ENCODE results near the gene ASAP2.

ASAP2 gene

DNA sequence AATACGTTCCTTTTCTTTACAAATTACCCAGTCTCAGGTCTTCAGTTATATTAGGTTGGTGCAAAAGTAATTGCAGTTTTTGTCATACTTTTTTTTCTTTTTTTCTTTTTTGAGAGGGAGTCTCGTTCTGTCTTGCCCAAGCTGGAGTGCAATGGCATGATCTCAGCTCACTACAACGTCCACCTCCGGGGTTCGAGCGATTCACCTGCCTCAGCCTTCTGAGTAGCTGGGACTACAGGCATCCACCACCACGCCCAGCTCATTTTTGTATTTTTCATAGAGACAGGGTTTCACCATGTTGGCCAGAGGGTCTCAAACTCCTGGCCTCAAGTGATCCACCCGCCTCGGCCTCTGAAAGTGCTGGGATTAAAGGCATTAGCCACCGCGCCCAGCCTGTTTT is 43.8 kb upstream of the ASAP2 start:
- DNase-seq (ENCODE audit: low read depth in 1 of 2, low spot score in 1 of 2) = no peak
- no peaks in the 10 kb centered on the region for H3K27me3 ChIP-seq (ENCODE audit: insufficient read depth, poor library complexity, severe bottlenecking)
- H3K27ac ChIP-seq (replicated peaks) = no peak overlapping the region
- TF ChIP-seq SPI1 (IDR thresholded peaks at IDR 0.05; ENCODE audit: borderline replicate concordance, low read depth) (no peak), GABPA (IDR thresholded peaks at IDR 0.05; ENCODE audit: low read depth) (no peak), POLR2AphosphoS5 (IDR thresholded peaks at IDR 0.05; ENCODE audit: low read depth) (no peak), CTCF (IDR thresholded peaks at IDR 0.05; ENCODE audit: insufficient read depth, low read length) (no peak), REST (IDR thresholded peaks at IDR 0.05; ENCODE audit: insufficient replicate concordance, low read depth) (no peak)
- no peak overlapping the region for H3K4me3 ChIP-seq (replicated peaks; ENCODE audit: insufficient read depth, low read length)

DNA sequence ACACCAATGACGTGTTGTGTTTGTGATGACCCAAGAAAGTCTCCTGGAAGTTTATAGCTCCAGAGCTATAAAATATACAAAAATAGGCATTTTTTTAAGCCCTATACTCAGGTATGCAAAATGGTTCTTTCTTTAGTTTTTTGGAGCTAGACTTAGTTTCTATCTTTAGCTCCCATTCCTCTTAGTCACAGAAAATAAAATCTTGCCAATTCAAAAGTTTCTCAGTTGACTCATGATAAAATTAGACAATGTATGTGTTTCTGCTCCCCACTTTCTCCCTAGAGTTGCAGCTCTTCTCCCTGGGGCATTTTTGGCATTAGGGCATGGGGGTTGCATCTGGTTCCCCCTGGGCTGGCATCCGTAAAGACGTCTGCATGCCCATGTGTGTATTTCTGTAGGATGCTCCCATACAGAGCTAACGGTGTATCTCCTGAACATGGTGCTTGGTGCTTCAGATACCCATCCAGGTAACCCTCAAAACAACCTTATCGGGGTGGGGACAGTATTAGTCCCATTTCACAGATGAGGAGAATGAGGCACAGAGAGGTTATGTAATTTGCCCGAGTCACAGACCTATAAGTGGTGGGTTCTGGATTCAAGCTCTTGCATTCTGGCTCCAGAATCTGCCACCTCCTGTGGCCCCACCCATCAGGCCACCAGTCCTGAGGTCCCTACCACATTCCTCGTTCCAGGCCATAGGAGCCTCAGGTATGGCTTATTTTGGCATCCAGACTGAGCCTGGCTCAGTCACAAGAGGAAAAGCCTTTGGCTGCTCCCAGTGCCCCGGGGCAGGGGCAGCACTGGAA is 43.1 kb upstream of the ASAP2 start:
- no peak for DNase-seq (ENCODE audit: low read depth in 1 of 2, low spot score in 1 of 2)
- H3K4me3 ChIP-seq (replicated peaks; ENCODE audit: insufficient read depth, low read length) = no peak overlapping the region
- H3K27me3 ChIP-seq (ENCODE audit: insufficient read depth, poor library complexity, severe bottlenecking) = no peaks in the 10 kb centered on the region
- TF ChIP-seq POLR2AphosphoS5 (IDR thresholded peaks at IDR 0.05; ENCODE audit: low read depth) (no peak), CTCF (IDR thresholded peaks at IDR 0.05; ENCODE audit: insufficient read depth, low read length) (no peak), REST (IDR thresholded peaks at IDR 0.05; ENCODE audit: insufficient replicate concordance, low read depth) (no peak), GABPA (IDR thresholded peaks at IDR 0.05; ENCODE audit: low read depth) (no peak), SPI1 (IDR thresholded peaks at IDR 0.05; ENCODE audit: borderline replicate concordance, low read depth) (no peak)
- H3K27ac ChIP-seq (replicated peaks) = no peak overlapping the region

DNA sequence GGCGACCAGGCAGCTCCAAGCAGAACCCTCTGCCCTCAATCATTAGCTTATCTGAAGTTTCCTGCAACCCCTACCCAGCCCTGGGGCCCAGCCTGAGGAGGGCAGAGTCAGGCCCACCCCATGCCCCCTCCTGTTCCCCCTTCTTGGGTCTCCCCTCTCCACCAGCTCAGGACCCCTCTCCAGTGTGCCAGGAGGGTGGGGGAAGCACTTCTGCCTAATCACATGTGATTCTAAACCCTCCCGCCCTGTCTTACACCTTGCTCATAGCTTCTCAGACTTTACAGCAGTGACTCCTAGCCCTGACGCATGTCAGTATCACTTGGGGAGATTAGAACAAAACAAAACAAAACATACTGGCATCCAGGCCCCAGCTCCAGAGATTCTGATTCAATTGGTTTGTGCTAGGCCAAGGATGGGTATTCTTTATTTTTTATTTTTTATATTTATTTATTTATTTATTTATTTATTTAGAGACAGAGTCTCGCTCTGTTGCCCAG is 42.5 kb upstream of the ASAP2 start:
- no peak overlapping the region for H3K27ac ChIP-seq (replicated peaks)
- TF ChIP-seq GABPA (IDR thresholded peaks at IDR 0.05; ENCODE audit: low read depth) (no peak), REST (IDR thresholded peaks at IDR 0.05; ENCODE audit: insufficient replicate concordance, low read depth) (no peak), CTCF (IDR thresholded peaks at IDR 0.05; ENCODE audit: insufficient read depth, low read length) (no peak), SPI1 (IDR thresholded peaks at IDR 0.05; ENCODE audit: borderline replicate concordance, low read depth) (no peak), POLR2AphosphoS5 (IDR thresholded peaks at IDR 0.05; ENCODE audit: low read depth) (no peak)

More for the DNA sequence above, 42.5 kb upstream of the ASAP2 start:
- DNase-seq (ENCODE audit: low read depth in 1 of 2, low spot score in 1 of 2) = no peak
- H3K27me3 ChIP-seq (ENCODE audit: insufficient read depth, poor library complexity, severe bottlenecking) = no peaks in the 10 kb centered on the region
- no peak overlapping the region for H3K4me3 ChIP-seq (replicated peaks; ENCODE audit: insufficient read depth, low read length)
